HG03159 (cell line): ENCODE data around the gene FHOD3.

Experiments used
- ATAC-seq: cut with Tn5 transposase; IDR thresholded peaks from one replicate; pipeline ENCODE4 v1.9.1; 2021; ENCODE audit warnings: mild to moderate bottlenecking, moderate library complexity; ENCODE audit not compliant: unreplicated experiment

The FHOD3 gene

GRCh38 chr18:36505665-36506064 is 208.2 kb downstream of the FHOD3 start:
- ATAC-seq: no peak

- ATAC-seq: no peak
Measured at GRCh38 chr18:36509646-36510197, 212.2 kb downstream of the FHOD3 start.

GRCh38 chr18:36511791-36512352 is 214.4 kb downstream of the FHOD3 start:
- ATAC-seq: no peak

- no peak for ATAC-seq
Measured at GRCh38 chr18:36513556-36513955, 216.0 kb downstream of the FHOD3 start.

GRCh38 chr18:36514778-36515177 is 217.3 kb downstream of the FHOD3 start:
- ATAC-seq: no peak

- ATAC-seq: no peak
Measured at GRCh38 chr18:36516258-36516657, 218.7 kb downstream of the FHOD3 start.

- no peak for ATAC-seq
Measured at GRCh38 chr18:36516726-36517125, 219.2 kb downstream of the FHOD3 start.

- no peak for ATAC-seq
Measured at GRCh38 chr18:36518839-36519238, 221.3 kb downstream of the FHOD3 start.

GRCh38 chr18:36519358-36519757 is 221.8 kb downstream of the FHOD3 start:
- ATAC-seq: no peak

GRCh38 chr18:36522509-36522908 is 225.0 kb downstream of the FHOD3 start:
- ATAC-seq: no peak

GRCh38 chr18:36525913-36526312 is 228.4 kb downstream of the FHOD3 start:
- ATAC-seq: no peak

GRCh38 chr18:36526611-36527010 is 229.1 kb downstream of the FHOD3 start:
- no peak for ATAC-seq

GRCh38 chr18:36527051-36527450 is 229.5 kb downstream of the FHOD3 start:
- no peak for ATAC-seq

- ATAC-seq: no peak
Measured at GRCh38 chr18:36527740-36528455, 230.4 kb downstream of the FHOD3 start.

GRCh38 chr18:36529747-36530146 is 232.2 kb downstream of the FHOD3 start:
- ATAC-seq: no peak

GRCh38 chr18:36530676-36531405 is 233.3 kb downstream of the FHOD3 start:
- ATAC-seq: no peak

- no peak for ATAC-seq
Measured at GRCh38 chr18:36531636-36532035, 234.1 kb downstream of the FHOD3 start.

GRCh38 chr18:36532394-36532793 is 234.9 kb downstream of the FHOD3 start:
- no peak for ATAC-seq

- ATAC-seq: no peak
Measured at GRCh38 chr18:36532815-36533214, 235.3 kb downstream of the FHOD3 start.

- ATAC-seq: no peak
Measured at GRCh38 chr18:36533446-36534153, 236.1 kb downstream of the FHOD3 start.

- peak; percentile 82 for ATAC-seq
Measured at GRCh38 chr18:36534154-36534688, 236.7 kb downstream of the FHOD3 start.
